RPMI7951 (cell line): ENCODE measurements around the gene ACTL8. TPM values are rescaled to one million over a fixed set of nuclear protein-coding genes. Genes with fewer than 3 reads are reported as not detected.

Experiments
- DNase-seq: peaks from one replicate; pipeline ENCODE4 v3.0.0-alpha.2; 2012; ENCODE audit warnings: low read depth
- total RNA-seq: library from RNA; depleted of rRNA; stranded (reverse); fragments of >200 nt; shearing (Covaris generic); gene quantifications from 2 replicates; pipeline ENCODE4 v1.2.3, GENCODE V29; 2014

Gene ACTL8
- total RNA-seq, 1 experiment from 2014 or later, result 0.48 TPM

GRCh38 chr1:17770983-17771382, 15.8 kb downstream of the ACTL8 start:
- no peak for DNase-seq

GRCh38 chr1:17772615-17773212, 17.6 kb downstream of the ACTL8 start:
- no peak for DNase-seq

- DNase-seq, result no peak
These were observed 18.6 kb downstream of the ACTL8 start for GRCh38 chr1:17773591-17774326.

GRCh38 chr1:17774452-17774851, 19.3 kb downstream of the ACTL8 start:
- DNase-seq, result no peak

GRCh38 chr1:17775796-17776195, 20.7 kb downstream of the ACTL8 start:
- DNase-seq, result no peak

- DNase-seq, result no peak
These were observed 21.3 kb downstream of the ACTL8 start for GRCh38 chr1:17776426-17776825.

GRCh38 chr1:17777330-17777729, 22.2 kb downstream of the ACTL8 start:
- DNase-seq, result no peak

GRCh38 chr1:17777818-17778217, 22.7 kb downstream of the ACTL8 start:
- no peak for DNase-seq

- no peak for DNase-seq
These were observed 25.8 kb downstream of the ACTL8 start for GRCh38 chr1:17780916-17781315.

- no peak for DNase-seq
These were observed 34.8 kb downstream of the ACTL8 start for GRCh38 chr1:17789926-17790325.

GRCh38 chr1:17790383-17791054, 35.4 kb downstream of the ACTL8 start:
- DNase-seq, result no peak

GRCh38 chr1:17791055-17791390, 35.9 kb downstream of the ACTL8 start:
- no peak for DNase-seq

- DNase-seq, result no peak
These were observed 36.3 kb downstream of the ACTL8 start for GRCh38 chr1:17791480-17791879.

- DNase-seq, result no peak
These were observed 37.3 kb downstream of the ACTL8 start for GRCh38 chr1:17792421-17792820.

GRCh38 chr1:17795081-17795809, 40.1 kb downstream of the ACTL8 start:
- DNase-seq, result no peak

- DNase-seq, result no peak
These were observed 40.9 kb downstream of the ACTL8 start for GRCh38 chr1:17795836-17796645.

- no peak for DNase-seq
These were observed 42.3 kb downstream of the ACTL8 start for GRCh38 chr1:17797478-17797877.

GRCh38 chr1:17798011-17798410, 42.9 kb downstream of the ACTL8 start:
- no peak for DNase-seq

GRCh38 chr1:17798799-17799382, 43.8 kb downstream of the ACTL8 start:
- DNase-seq, result no peak

GRCh38 chr1:17799642-17800041, 44.5 kb downstream of the ACTL8 start:
- DNase-seq, result no peak

GRCh38 chr1:17802164-17802563, 47.0 kb downstream of the ACTL8 start:
- peak; percentile 18 for DNase-seq
